Osteoblast (primary cell): ENCODE data around the gene MBD5. TPM values are rescaled to one million over a fixed set of nuclear protein-coding genes. Genes with fewer than 3 reads are reported as not detected.
A peak's percentile ranks its signal among the peaks of the same experiment; 100 is the strongest.

Experiments
- DNase-seq: peaks from one replicate; pipeline ENCODE4 v3.0.0; 2011; ENCODE audit warnings: low spot score, mixed read lengths; ENCODE audit not compliant: insufficient read length; ENCODE audit errors: missing footprints
- H2AFZ ChIP-seq: 2 replicates; pipeline ENCODE4 v1.6.0; 2011; ENCODE audit warnings: mild to moderate bottlenecking, low read length
- H3K27ac ChIP-seq: 2 replicates; pipeline ENCODE4 v1.5.1; 2011; ENCODE audit warnings: mild to moderate bottlenecking, low read depth, low read length, moderate library complexity
- H3K27me3 ChIP-seq: 2 replicates; pipeline ENCODE4 v1.6.0; 2012; ENCODE audit warnings: mild to moderate bottlenecking, control low read depth, inconsistent platforms, low read length, moderate library complexity; ENCODE audit not compliant: insufficient read depth
- H3K36me3 ChIP-seq: 2 replicates; pipeline ENCODE4 v1.5.1; 2011; ENCODE audit warnings: mild to moderate bottlenecking, low read length, control low read depth, moderate library complexity; ENCODE audit not compliant: insufficient read depth
- H3K4me1 ChIP-seq: 2 replicates; pipeline ENCODE4 v1.5.1; 2011; ENCODE audit warnings: mild to moderate bottlenecking, low read length, control low read depth, moderate library complexity; ENCODE audit not compliant: insufficient read depth
- H3K4me2 ChIP-seq: 2 replicates; pipeline ENCODE4 v1.6.0; 2011; ENCODE audit warnings: mild to moderate bottlenecking, low read length; ENCODE audit not compliant: insufficient read depth
- H3K4me3 ChIP-seq: fragments of 200-600 bp; sonication (generic); 3 replicates; pipeline ENCODE4 v1.5.1; 2012; ENCODE audit warnings: mild to moderate bottlenecking, low read length, inconsistent platforms; ENCODE audit not compliant: insufficient read depth
- H3K79me2 ChIP-seq: 2 replicates; pipeline ENCODE4 v1.6.0; 2012; ENCODE audit warnings: mild to moderate bottlenecking, low read length, control low read depth, inconsistent platforms; ENCODE audit not compliant: insufficient read depth
- H3K9me3 ChIP-seq: 2 replicates; pipeline ENCODE4 v1.5.1; 2011; ENCODE audit warnings: low read depth, low read length, control low read depth
- H4K20me1 ChIP-seq: 2 replicates; pipeline ENCODE4 v1.6.0; 2012; ENCODE audit warnings: mild to moderate bottlenecking, low read length, control low read depth; ENCODE audit not compliant: insufficient read depth
- CTCF ChIP-seq: IDR thresholded peaks from 2 replicates; pipeline ENCODE4 v1.5.1; 2011; ENCODE audit warnings: mild to moderate bottlenecking, low read depth, low read length, moderate library complexity; ENCODE audit errors: extremely low read depth
- total RNA-seq: library from RNA; depleted of rRNA; stranded (reverse); fragments of >200 nt; gene quantifications from 2 replicates; pipeline ENCODE4 v1.2.3, GENCODE V29; 2012

MBD5 gene
- total RNA-seq, 1 donor, result 22.4 TPM

GRCh38 chr2:148258124-148258523 lies 237.2 kb downstream of the MBD5 start:
- Histone ChIP-seq H3K4me1 (no peaks in the 10 kb centered on the region), H3K79me2 (no peaks in the 10 kb centered on the region), H3K27me3 (no peaks in the 10 kb centered on the region), H3K9me3 (no peaks in the 10 kb centered on the region), H2AFZ (no peak overlapping the region), H3K27ac (no peak overlapping the region), H3K4me2 (no peak overlapping the region), H3K4me3 (no peak overlapping the region), H4K20me1 (no peaks in the 10 kb centered on the region), H3K36me3 (no peaks in the 10 kb centered on the region)
- TF ChIP-seq CTCF, result no peak
- no peak for DNase-seq

- no peak for TF ChIP-seq CTCF
- Histone ChIP-seq H3K27ac (no peak overlapping the region), H3K9me3 (no peaks in the 10 kb centered on the region), H2AFZ (no peak overlapping the region), H3K4me1 (no peaks in the 10 kb centered on the region), H3K27me3 (no peaks in the 10 kb centered on the region), H3K4me3 (no peak overlapping the region), H4K20me1 (no peaks in the 10 kb centered on the region), H3K36me3 (no peaks in the 10 kb centered on the region), H3K4me2 (no peak overlapping the region), H3K79me2 (no peaks in the 10 kb centered on the region)
- DNase-seq, result no peak
Observed at GRCh38 chr2:148259674-148260073, 238.8 kb downstream of the MBD5 start.

- H3K4me3 ChIP-seq, result no peak overlapping the region
- no peaks in the 10 kb centered on the region for H3K9me3 ChIP-seq
- H3K4me2 ChIP-seq, result no peak overlapping the region
- no peak for TF ChIP-seq CTCF
- H3K4me1 ChIP-seq, result no peaks in the 10 kb centered on the region
- no peaks in the 10 kb centered on the region for H3K27me3 ChIP-seq
- no peaks in the 10 kb centered on the region for H4K20me1 ChIP-seq
- H2AFZ ChIP-seq, result no peak overlapping the region
- H3K27ac ChIP-seq, result no peak overlapping the region
- no peaks in the 10 kb centered on the region for H3K79me2 ChIP-seq
- no peaks in the 10 kb centered on the region for H3K36me3 ChIP-seq
- DNase-seq, result no peak
Observed at GRCh38 chr2:148263890-148264289, 243.0 kb downstream of the MBD5 start.

- DNase-seq, result peak; percentile 1
- Histone ChIP-seq H3K9me3 (no peaks in the 10 kb centered on the region), H3K4me1 (peaks cover 10% of the 10 kb centered on the region), H3K27me3 (no peaks in the 10 kb centered on the region), H3K79me2 (no peaks in the 10 kb centered on the region), H3K4me3 (no peak overlapping the region), H3K36me3 (no peaks in the 10 kb centered on the region), H3K27ac (no peak overlapping the region), H4K20me1 (no peaks in the 10 kb centered on the region), H2AFZ (no peak overlapping the region), H3K4me2 (peak overlapping the region; percentile 18)
- no peak for TF ChIP-seq CTCF
Observed at GRCh38 chr2:148273158-148273691, 252.3 kb downstream of the MBD5 start.
